ENCODE results near the gene MCMBP. TPM values are rescaled to one million over a fixed set of nuclear protein-coding genes. Genes with fewer than 3 reads are reported as not detected.

MCMBP gene
- total RNA-seq, 4 donors from 2014 or later, result 24.2 to 54.9 (median 41.8) TPM

DNA sequence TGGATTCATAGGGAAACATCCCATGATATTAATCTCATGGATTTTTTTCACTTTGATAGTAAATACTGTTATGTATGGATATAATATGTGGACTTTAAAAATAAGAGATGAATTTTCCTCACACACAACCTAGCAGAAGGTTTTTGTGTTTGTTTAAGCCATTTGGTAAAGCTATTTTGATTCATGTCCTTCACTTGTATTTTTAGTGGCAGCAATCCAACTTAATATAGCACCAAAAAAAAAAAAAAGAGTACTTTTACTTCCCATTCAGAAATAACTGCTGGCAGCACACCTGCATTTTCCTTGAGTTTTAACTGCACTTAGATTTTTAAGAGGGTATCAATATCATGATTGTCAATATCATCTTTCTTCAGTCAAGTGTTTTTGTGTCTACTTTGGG is 60.0 kb downstream of the MCMBP start:
- Histone ChIP-seq H3K27ac (no peak overlapping the region), H3K9me3 (no peaks in the 10 kb centered on the region), H3K27me3 (no peaks in the 10 kb centered on the region), H3K4me3 (no peak overlapping the region), H3K4me1 (no peaks in the 10 kb centered on the region), H3K36me3 (peaks cover 0 to 48% (median 0%) of the 10 kb centered on the region in 3 donors)
- DNase-seq, result no peak
- TF ChIP-seq POLR2A (IDR thresholded peaks at IDR 0.05), result no peak
- TF ChIP-seq, protein P1, sequence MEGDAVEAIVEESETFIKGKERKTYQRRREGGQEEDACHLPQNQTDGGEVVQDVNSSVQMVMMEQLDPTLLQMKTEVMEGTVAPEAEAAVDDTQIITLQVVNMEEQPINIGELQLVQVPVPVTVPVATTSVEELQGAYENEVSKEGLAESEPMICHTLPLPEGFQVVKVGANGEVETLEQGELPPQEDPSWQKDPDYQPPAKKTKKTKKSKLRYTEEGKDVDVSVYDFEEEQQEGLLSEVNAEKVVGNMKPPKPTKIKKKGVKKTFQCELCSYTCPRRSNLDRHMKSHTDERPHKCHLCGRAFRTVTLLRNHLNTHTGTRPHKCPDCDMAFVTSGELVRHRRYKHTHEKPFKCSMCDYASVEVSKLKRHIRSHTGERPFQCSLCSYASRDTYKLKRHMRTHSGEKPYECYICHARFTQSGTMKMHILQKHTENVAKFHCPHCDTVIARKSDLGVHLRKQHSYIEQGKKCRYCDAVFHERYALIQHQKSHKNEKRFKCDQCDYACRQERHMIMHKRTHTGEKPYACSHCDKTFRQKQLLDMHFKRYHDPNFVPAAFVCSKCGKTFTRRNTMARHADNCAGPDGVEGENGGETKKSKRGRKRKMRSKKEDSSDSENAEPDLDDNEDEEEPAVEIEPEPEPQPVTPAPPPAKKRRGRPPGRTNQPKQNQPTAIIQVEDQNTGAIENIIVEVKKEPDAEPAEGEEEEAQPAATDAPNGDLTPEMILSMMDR (IDR thresholded peaks at IDR 0.05), result no peak
- intact Hi-C loops (cut with DNase I), result no loop called here

GRCh38 chr10:119811122-119811521 is 61.5 kb downstream of the MCMBP start:
- Histone ChIP-seq H3K27ac (no peak overlapping the region), H3K27me3 (no peaks in the 10 kb centered on the region), H3K4me1 (no peaks in the 10 kb centered on the region), H3K36me3 (peaks cover 0 to 62% (median 0%) of the 10 kb centered on the region in 3 donors), H3K4me3 (no peak overlapping the region), H3K9me3 (no peaks in the 10 kb centered on the region)
- intact Hi-C loops (cut with DNase I), result no loop called here
- no peak for DNase-seq
- TF ChIP-seq, protein P1 (IDR thresholded peaks at IDR 0.05), result no peak
- TF ChIP-seq POLR2A (IDR thresholded peaks at IDR 0.05), result no peak
- WGBS, 2 donors, result 87 to 91% methylated on average over 4 of the region's 4 CpGs

DNA sequence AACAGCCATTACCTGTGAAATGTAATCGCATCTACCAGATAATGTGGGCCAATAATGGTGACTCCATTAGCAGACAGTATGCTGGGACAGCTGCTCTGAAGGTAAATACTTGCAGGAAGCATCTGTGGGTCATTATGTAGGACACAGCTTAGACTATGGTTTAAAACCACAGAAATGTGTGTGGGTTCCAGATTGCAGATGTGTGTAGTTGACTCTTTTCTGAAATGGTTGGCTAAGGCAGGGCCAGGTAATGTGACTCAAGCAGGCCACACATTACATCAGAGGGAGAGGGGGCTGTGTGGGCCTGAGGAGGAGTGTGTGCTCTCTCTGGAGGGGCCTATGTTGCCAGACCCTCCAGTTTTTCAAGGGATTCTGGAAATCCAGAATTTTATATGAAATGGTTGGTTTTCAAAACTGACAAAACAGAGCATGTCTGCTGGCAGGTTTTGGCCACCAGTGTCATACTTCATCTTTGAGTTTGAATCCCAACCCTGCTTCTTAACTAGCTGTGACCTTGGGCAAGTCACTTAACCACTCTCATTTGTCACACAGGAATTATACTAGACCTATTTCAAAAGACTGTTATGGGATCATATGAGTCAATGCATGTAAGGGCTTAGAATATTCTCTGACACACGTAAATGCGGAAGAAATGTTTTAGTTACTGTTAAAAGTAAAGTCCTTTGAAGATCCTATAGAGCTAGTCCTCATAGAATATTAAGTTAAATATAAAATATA is 64.5 kb downstream of the MCMBP start:
- intact Hi-C loops (cut with DNase I), result no loop called here
- H3K9me3 ChIP-seq, result no peaks in the 10 kb centered on the region
- H3K36me3 ChIP-seq, result peaks cover 0 to 55% (median 0%) of the 10 kb centered on the region in 3 donors
- no peak for TF ChIP-seq POLR2A (IDR thresholded peaks at IDR 0.05)
- TF ChIP-seq, protein P1 (IDR thresholded peaks at IDR 0.05), result no peak
- no peak overlapping the region for H3K4me3 ChIP-seq
- H3K4me1 ChIP-seq, result no peaks in the 10 kb centered on the region
- no peak for DNase-seq
- H3K27me3 ChIP-seq, result no peaks in the 10 kb centered on the region
- WGBS, 2 donors, result 92 to 94% methylated on average over 3 of the region's 3 CpGs
- no peak overlapping the region for H3K27ac ChIP-seq

DNA sequence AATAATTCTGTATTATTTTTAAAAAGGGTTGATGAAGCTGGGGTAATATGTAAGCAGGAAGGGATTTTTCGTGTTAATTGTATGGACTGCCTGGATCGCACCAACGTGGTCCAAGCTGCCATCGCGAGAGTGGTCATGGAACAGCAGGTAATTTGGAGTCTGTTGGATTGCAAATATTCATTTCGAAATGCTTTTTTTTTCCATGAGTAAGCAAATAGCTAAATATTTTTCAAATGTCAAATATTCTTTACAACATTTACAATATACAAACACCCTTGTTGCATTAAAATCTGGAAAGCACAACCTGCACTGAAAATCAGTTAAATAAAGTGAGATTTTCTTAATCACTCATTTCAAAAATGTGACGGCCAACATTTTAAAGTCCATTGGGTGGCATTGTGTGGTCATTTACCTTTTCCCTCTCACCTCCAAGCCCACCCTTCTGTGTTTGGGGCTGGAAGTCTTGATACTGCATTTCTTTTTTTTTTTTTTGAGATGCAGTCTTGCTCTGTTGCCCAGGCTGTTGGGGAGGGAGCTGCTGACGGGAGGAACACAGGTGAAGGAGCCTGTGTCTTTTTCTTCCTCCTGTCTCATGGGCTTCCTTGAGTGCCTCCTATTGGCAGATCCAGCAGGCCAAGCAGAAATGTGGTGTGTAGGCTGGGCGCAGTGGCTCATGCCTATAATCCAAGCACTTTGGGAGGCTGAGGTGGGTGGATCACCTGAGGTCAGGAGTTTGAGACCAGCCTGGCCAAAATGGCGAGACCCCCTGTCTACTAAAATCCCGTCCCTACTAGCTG is 66.1 kb downstream of the MCMBP start:
- Histone ChIP-seq H3K4me1 (no peaks in the 10 kb centered on the region), H3K4me3 (no peak overlapping the region), H3K27ac (no peak overlapping the region), H3K9me3 (no peaks in the 10 kb centered on the region), H3K27me3 (no peaks in the 10 kb centered on the region), H3K36me3 (peaks cover 0 to 53% (median 0%) of the 10 kb centered on the region in 3 donors)
- DNase-seq, result no peak
- intact Hi-C loops (cut with DNase I), result no loop called here
- TF ChIP-seq POLR2A (IDR thresholded peaks at IDR 0.05), result no peak
- TF ChIP-seq, protein P1 (IDR thresholded peaks at IDR 0.05), result no peak
- WGBS, 2 donors, result 93 to 97% methylated on average over 10 to 11 of the region's 11 CpGs

GRCh38 chr10:119805702-119806230 is 66.9 kb downstream of the MCMBP start:
- intact Hi-C loops (cut with DNase I), result no loop called here
- H3K36me3 ChIP-seq, result peaks cover 0 to 52% (median 0%) of the 10 kb centered on the region in 3 donors
- no peak for DNase-seq
- H3K4me3 ChIP-seq, result no peak overlapping the region
- 79 to 80% methylated on average over 4 to 5 of the region's 5 CpGs for WGBS, 2 donors
- no peaks in the 10 kb centered on the region for H3K9me3 ChIP-seq
- no peaks in the 10 kb centered on the region for H3K27me3 ChIP-seq
- no peaks in the 10 kb centered on the region for H3K4me1 ChIP-seq
- no peak overlapping the region for H3K27ac ChIP-seq
- TF ChIP-seq POLR2A (IDR thresholded peaks at IDR 0.05), result no peak
- TF ChIP-seq, protein P1 (IDR thresholded peaks at IDR 0.05), result no peak

Data from esophagus squamous epithelium (tissue), 5 donors.